Mononuclear cell (primary cell): ENCODE results near the gene IL13RA2. TPM values are rescaled to one million over a fixed set of nuclear protein-coding genes. Genes with fewer than 3 reads are reported as not detected.

Experiments used
- H3K27me3 ChIP-seq: 2 replicates; pipeline ENCODE4 v1.6.0; 2011; ENCODE audit warnings: low read length, control low read depth; ENCODE audit not compliant: insufficient read depth
- H3K4me1 ChIP-seq: 2 replicates; pipeline ENCODE4 v1.5.1; 2011; ENCODE audit warnings: mild to moderate bottlenecking, low read length, control low read depth; ENCODE audit not compliant: insufficient read depth
- H3K4me3 ChIP-seq: 2 replicates; pipeline ENCODE4 v1.5.1; 2011; ENCODE audit warnings: mild to moderate bottlenecking, low read length, moderate library complexity
- H3K9me3 ChIP-seq: 2 replicates; pipeline ENCODE4 v1.5.1; 2011; ENCODE audit warnings: low read depth, mild to moderate bottlenecking, control low read depth, low read length
- total RNA-seq: library from RNA; depleted of rRNA; stranded (reverse); fragments of >200 nt; gene quantifications from one replicate; pipeline ENCODE4 v1.2.3, GENCODE V29; 2012

Gene IL13RA2
- total RNA-seq, 1 donor, result not detected

DNA sequence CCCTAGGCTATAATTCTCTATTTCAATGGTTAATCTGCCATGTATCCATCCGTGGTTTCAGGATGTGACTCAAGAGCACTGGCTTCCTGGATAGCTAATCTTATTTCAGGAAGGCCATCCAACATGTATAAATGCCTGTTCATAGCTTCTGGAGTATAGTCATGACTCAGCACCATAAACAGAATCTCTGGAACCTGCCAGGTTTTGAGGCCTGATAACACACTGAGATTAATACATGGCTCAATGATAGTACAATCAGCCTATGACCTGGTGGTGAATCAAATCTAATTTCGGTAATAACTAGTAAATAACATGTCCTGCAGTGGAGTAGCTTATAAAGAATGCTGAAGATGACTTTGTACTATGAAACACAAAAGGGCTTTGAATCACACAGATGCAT lies 5.7 kb upstream of the IL13RA2 start:
- Histone ChIP-seq H3K4me1 (no peaks in the 10 kb centered on the region), H3K4me3 (no peak overlapping the region), H3K9me3 (no peaks in the 10 kb centered on the region), H3K27me3 (no peaks in the 10 kb centered on the region)

DNA sequence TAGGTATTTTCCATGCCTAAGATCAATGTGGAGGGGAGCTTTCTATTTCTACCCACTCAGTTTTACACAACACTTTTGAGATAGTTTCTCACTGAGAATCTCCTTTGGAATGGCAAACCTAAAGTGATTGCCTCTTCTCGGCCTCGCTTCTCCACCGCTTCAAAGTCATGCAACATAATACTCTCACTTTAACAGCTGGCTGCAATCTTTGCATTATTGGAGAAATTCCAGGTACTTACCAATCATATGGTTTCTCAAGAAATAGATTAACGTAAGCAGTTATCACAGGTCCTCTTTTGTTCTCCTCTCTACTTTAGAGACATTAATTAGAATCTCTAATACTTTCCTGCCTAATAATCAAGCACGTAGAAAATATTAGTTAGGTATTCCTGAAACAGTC lies 3.7 kb upstream of the IL13RA2 start:
- Histone ChIP-seq H3K9me3 (no peaks in the 10 kb centered on the region), H3K27me3 (no peaks in the 10 kb centered on the region), H3K4me1 (no peaks in the 10 kb centered on the region), H3K4me3 (no peak overlapping the region)

DNA sequence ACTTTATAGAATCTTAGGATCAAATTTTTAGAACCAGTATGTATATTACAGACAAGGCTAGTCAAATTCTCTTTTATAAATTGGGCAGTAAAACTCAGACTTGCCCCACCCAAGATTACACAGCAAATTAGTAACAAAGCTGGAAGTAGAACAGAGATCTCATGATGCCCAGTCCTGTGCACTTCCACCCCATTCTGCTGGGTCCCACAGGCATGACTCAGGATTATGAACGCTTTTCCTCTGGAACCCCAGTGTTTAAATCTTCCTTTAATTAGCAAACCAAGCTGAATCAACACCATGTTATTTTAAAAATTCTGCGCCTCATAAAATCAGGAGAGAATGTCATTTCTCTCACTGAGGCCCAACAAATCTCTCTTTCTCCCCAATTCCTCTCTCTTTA lies 1.5 kb upstream of the IL13RA2 start:
- no peaks in the 10 kb centered on the region for H3K27me3 ChIP-seq
- H3K4me3 ChIP-seq, result no peak overlapping the region
- H3K9me3 ChIP-seq, result no peaks in the 10 kb centered on the region
- no peaks in the 10 kb centered on the region for H3K4me1 ChIP-seq

DNA sequence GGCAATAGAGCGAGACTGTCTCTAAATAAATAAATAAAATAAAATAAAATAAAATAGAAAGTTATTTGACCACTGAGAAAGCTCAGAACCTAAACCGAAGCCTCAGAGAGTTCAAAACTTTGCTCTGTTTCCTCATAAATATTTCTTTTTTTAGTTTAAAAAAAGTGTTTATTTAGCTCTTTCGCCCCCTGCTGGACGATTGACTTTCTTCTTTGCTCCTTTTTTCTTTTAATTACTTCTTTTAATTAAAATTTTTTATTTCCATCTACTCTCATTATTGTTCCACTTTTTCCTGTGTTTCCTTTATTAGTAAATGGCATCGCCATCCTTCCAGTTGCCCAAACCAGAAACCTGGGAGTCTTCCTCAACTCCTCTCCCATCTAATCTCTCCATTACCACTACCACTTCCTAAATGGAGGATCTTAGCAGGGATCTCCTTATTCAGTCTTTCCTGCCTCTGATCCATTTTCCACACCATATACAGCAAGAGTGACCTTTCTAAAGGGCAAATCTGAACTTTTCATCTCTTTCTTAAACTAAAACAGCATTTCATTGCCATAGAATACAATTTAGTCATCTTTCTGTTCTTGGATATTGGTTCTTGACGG lies 728 bp upstream of the IL13RA2 start:
- Histone ChIP-seq H3K27me3 (no peaks in the 10 kb centered on the region), H3K9me3 (no peaks in the 10 kb centered on the region), H3K4me1 (no peaks in the 10 kb centered on the region), H3K4me3 (no peak overlapping the region)

DNA sequence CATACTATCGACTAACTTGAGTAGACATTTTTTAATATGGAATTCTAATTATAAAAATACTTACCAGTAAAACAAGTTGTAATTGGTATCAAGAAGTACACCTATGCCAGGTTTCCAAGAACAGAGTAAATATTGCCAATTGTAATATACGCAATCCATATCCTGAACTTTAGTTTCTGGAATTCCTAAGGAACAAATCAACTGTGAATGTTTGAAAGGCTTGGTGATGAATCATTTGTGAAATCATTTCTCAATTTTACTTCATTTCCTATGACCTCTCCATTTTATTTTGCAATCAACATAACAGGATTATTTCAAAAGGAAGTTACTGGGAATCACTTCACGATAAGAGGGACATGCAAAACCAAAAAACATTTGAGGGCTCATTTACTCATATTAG lies 3.7 kb downstream of the IL13RA2 start:
- Histone ChIP-seq H3K4me1 (no peaks in the 10 kb centered on the region), H3K27me3 (no peaks in the 10 kb centered on the region), H3K9me3 (no peaks in the 10 kb centered on the region), H3K4me3 (no peak overlapping the region)

DNA sequence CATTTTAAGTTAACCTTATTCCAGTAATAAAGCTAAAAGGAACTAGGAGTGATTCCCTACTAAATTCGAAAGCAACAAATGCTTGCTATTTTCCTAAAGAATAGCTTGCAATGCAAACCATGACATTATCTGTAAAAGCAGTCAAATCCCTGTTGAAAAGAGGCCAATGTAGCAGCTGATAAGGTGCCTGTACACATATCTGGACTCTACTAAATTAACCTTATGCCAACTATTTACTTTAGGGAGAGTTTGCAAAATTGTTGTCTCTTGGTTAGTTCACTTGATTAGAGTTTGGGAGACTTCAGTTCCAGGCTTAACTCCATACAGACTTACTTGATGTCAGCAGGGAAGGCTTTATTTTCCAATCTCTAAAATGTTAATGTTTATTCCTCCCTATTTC lies 6.0 kb downstream of the IL13RA2 start:
- Histone ChIP-seq H3K27me3 (no peaks in the 10 kb centered on the region), H3K9me3 (no peaks in the 10 kb centered on the region), H3K4me1 (no peaks in the 10 kb centered on the region), H3K4me3 (no peak overlapping the region)

DNA sequence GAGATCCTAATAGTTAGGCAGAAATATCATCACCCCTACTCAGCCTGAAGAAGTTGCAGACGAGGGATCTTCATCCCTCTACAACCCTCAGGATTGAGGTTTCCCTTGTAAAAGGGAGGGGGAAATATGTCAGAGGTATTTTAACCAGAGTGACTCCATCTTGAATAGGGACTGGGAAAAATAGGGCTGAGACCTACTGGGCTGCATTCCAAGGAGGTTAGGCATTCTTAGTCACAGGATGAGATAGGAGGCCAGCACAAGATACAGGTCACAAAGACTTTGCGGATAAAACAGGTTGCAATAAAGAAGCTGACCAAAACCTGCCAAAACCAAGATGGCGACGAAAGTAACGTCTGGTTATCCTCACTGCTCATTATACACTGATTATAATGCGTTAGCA lies 17.5 kb downstream of the IL13RA2 start:
- Histone ChIP-seq H3K27me3 (no peaks in the 10 kb centered on the region), H3K4me1 (no peaks in the 10 kb centered on the region), H3K4me3 (no peak overlapping the region), H3K9me3 (no peaks in the 10 kb centered on the region)

DNA sequence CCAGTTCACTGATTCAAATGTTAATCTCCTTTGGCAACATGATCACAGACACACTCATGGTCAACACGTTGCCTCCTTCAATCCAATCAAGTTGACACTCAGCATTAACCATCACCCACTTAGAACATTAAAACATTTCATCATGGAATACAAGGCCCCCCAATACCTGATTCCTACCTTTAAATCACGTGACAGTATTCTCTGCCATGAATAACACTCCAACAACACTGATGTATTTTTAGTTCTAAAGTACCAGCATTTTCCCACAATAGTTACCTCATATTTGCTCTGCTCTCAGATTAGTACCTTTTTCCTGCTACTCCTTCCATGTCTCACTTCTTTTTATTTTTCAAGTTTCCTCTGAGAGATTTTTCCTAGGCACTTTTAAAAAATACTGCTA lies 19.6 kb downstream of the IL13RA2 start:
- H3K27me3 ChIP-seq, result no peaks in the 10 kb centered on the region
- no peak overlapping the region for H3K4me3 ChIP-seq
- no peaks in the 10 kb centered on the region for H3K4me1 ChIP-seq

DNA sequence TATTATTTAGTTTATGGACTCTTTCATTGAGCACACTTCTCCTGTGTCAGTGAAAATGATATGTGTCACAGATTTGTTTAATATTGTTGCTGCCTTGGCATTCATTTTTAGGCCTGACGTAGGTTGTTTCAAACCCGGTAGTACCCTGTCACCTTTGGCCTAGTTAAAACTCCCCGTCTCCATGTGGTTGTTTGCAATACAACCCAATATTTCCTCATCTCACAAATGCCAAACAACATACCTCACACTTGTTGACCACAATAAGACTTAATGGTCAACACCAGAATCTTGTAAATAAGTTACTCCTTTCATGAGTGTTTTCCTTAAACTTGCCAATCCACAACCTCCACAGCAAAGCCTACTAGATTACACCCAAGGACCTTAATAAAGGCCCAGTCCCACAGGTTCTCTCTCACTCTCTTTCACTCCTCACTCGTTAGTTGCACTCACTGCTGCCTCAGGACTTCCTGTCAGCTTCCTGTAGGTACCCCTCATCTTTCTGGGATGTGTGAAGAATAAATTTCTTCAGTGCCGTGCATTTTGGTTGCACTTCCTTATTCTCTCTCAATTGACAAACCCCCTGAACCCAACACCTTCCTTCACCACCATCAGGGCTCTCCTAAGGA lies 31.3 kb downstream of the IL13RA2 start:
- no peaks in the 10 kb centered on the region for H3K27me3 ChIP-seq
- H3K9me3 ChIP-seq, result no peaks in the 10 kb centered on the region
- H3K4me3 ChIP-seq, result no peak overlapping the region
- H3K4me1 ChIP-seq, result no peaks in the 10 kb centered on the region

More for the DNA sequence above, 19.6 kb downstream of the IL13RA2 start:
- H3K9me3 ChIP-seq, result no peaks in the 10 kb centered on the region

DNA sequence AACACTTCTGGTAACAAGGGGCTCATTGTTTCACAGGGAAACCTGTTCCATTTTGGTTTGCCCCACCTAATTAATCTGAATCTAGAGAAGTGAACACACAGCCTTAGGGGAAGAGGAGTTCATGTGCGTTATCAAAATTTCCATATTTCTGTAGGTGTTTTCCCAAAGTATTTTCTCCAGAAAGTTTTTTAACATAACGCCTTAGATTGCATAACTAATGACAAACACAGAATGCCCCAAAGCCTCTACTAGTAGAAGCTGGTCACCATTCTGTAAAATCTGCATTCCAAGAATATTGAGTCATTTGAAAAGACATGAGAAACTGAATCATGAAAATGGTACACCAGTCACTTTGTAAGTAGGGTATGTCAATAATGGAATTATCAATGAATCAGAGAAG lies 41.1 kb downstream of the IL13RA2 start:
- Histone ChIP-seq H3K4me1 (no peaks in the 10 kb centered on the region), H3K9me3 (no peaks in the 10 kb centered on the region), H3K4me3 (no peak overlapping the region), H3K27me3 (no peaks in the 10 kb centered on the region)

DNA sequence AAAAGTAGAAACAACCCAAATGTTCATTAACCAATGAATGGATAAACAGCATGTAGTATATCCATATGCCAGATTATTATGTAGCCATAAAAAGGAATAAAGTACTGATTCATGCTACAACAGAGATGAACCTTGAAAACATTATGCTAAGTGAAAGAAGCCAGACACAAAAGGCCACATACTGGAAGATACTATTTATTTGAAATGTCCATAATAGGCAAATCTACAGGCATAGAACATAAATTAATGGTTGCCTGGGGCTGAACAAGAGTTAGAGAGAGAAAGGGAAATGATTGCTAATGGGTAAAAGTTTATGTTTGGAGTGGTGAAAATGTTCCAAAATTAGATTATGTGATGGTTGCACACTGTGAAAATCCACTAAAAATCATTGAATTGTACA lies 44.4 kb downstream of the IL13RA2 start:
- Histone ChIP-seq H3K4me3 (no peak overlapping the region), H3K9me3 (no peaks in the 10 kb centered on the region), H3K4me1 (no peaks in the 10 kb centered on the region), H3K27me3 (no peaks in the 10 kb centered on the region)

DNA sequence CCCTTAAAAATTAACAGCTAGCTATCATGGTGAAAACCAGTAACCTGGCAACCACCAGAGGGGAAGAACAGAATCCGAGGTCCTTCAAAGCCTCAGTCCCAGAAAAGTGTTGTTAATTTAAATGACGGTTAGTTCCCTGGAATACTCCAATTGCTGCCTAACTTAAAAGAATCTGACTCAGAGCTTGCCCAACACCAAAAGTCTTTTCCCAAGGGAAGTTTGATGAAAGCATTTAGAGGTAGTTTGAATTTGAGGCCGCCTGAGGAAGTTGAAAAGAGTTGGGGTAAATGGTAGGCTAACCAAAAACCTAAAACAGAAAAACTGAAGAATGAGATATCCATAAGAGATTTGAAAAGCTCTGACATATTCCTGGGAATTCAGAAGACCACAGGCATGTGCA lies 46.6 kb downstream of the IL13RA2 start:
- H3K4me1 ChIP-seq, result no peaks in the 10 kb centered on the region
- no peak overlapping the region for H3K4me3 ChIP-seq
- no peaks in the 10 kb centered on the region for H3K9me3 ChIP-seq
- no peaks in the 10 kb centered on the region for H3K27me3 ChIP-seq

DNA sequence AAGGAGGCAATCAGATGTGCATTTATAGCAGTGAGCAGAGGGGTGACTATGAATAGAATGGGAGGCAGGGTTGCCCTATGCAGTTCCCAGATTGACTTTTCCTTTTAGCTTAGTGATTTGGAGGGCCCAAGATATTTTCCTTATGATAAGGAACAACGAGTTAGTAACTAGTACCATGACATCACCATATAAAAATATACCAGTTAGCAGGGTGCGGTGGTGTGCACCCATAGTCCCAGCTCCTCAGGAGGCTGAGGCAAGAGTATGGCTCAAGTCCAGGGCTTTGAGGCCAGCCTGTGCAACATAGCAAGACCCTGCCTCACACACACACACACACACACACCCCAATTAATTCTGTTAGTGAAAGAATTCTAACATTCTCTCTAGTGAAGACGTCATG lies 53.0 kb downstream of the IL13RA2 start:
- Histone ChIP-seq H3K9me3 (no peaks in the 10 kb centered on the region), H3K4me1 (no peaks in the 10 kb centered on the region), H3K4me3 (no peak overlapping the region), H3K27me3 (no peaks in the 10 kb centered on the region)

DNA sequence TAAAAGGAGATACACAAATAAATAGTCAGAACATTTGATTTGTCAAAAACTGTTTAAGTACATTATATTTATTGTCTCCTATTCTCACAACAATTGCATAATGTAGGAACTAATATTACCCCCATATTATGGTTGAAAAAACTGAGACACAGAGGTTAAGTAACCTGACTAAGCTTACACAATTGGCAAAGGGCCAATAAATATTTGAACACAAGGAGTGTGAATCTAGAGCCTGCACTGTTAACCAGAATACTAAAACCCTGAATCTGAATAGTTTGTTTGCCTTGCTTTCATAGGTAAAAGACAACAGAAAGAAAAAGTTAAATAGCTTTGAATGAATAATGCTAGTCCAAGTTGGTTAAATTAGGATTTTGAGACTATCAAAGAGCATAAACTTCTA lies 55.2 kb downstream of the IL13RA2 start:
- no peaks in the 10 kb centered on the region for H3K9me3 ChIP-seq
- no peaks in the 10 kb centered on the region for H3K4me1 ChIP-seq
- H3K4me3 ChIP-seq, result no peak overlapping the region
- H3K27me3 ChIP-seq, result no peaks in the 10 kb centered on the region

DNA sequence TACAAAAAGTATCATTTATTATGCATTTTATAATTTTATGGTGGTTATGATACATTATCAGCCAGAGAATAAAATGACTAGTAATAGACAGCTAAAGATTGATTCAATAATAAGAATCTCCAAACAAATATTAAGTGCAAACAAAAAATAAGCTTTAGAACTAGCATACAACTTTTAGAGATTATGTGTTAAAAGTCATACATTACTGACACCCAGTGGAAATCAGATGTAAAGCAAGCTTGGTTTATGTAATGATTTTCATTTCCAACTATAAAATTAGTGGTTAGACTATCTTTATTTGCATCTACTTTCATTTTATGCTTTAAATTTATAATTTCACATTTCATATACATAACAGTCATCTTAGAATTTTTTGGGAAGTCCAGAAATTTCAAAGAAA lies 57.7 kb downstream of the IL13RA2 start:
- no peaks in the 10 kb centered on the region for H3K9me3 ChIP-seq
- no peaks in the 10 kb centered on the region for H3K4me1 ChIP-seq
- no peaks in the 10 kb centered on the region for H3K27me3 ChIP-seq
- no peak overlapping the region for H3K4me3 ChIP-seq
